DND-41 (cell line): ENCODE results near the gene NFATC3.

ENCODE experiments used
- EZH2 ChIP-seq: IDR thresholded peaks from 3 replicates; pipeline ENCODE4 v1.6.1; 2012; ENCODE audit warnings: borderline replicate concordance, low read depth, mild to moderate bottlenecking, moderate library complexity, low read length, inconsistent platforms; ENCODE audit not compliant: severe bottlenecking
- TF ChIP-seq, protein P1 (sequence below): IDR thresholded peaks from 2 replicates; pipeline ENCODE4 v1.5.1; 2012; ENCODE audit warnings: borderline replicate concordance, low read length, moderate library complexity, mild to moderate bottlenecking; ENCODE audit not compliant: poor library complexity, severe bottlenecking; ENCODE audit errors: extremely low read depth

DNA sequence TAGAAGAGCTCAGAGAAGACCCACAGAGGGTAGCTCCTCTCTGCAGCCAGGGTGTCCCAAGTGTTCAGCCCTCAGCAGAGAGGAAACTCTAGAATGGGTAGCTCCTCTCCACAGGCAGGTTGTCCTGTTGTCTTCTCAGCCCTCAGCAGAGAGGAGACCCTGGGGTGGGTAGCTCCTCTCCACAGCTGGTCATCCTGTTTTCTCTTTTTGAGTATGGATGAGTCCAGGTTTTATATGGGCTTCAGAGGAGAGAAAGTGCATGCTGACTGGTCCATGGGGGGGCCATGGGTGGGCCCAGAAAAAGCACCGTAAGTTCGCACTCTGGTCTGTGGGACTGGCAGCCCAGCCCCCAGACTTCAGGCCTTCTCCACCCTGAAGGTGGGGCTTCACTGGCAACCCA lies 102.3 kb downstream of the NFATC3 start:
- TF ChIP-seq, protein P1, sequence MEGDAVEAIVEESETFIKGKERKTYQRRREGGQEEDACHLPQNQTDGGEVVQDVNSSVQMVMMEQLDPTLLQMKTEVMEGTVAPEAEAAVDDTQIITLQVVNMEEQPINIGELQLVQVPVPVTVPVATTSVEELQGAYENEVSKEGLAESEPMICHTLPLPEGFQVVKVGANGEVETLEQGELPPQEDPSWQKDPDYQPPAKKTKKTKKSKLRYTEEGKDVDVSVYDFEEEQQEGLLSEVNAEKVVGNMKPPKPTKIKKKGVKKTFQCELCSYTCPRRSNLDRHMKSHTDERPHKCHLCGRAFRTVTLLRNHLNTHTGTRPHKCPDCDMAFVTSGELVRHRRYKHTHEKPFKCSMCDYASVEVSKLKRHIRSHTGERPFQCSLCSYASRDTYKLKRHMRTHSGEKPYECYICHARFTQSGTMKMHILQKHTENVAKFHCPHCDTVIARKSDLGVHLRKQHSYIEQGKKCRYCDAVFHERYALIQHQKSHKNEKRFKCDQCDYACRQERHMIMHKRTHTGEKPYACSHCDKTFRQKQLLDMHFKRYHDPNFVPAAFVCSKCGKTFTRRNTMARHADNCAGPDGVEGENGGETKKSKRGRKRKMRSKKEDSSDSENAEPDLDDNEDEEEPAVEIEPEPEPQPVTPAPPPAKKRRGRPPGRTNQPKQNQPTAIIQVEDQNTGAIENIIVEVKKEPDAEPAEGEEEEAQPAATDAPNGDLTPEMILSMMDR = no peak
- no peak for TF ChIP-seq EZH2
